ENCODE measurements around the gene POLR3H.
"Not testable (repeated sequence)": the region's sequence is repeated elsewhere in the genome, so short reads cannot be mapped to it uniquely, and the experiment has no call there.

The POLR3H gene

GRCh38 chr22:41543854-41544670, at the start of gene POLR3H:
Gene POLR3H (minus strand): TSS chr22:41544470. CDS start chr22:41544101, 369 bp downstream.
- peak; percentile 96 for DNase-seq

- not testable (repeated sequence) for DNase-seq
Measured at GRCh38 chr22:41593336-41593960, 49.2 kb upstream of the POLR3H start.

- DNase-seq, result peak; percentile 99
Measured at GRCh38 chr22:41589391-41590241, 45.3 kb upstream of the POLR3H start, which contains the start of gene PMM1. Gene PMM1 (minus strand): TSS chr22:41589840. CDS start chr22:41589805, 35 bp downstream.

GRCh38 chr22:41587347-41587723, 43.1 kb upstream of the POLR3H start:
- DNase-seq, result no peak

- DNase-seq, result no peak
Measured at GRCh38 chr22:41585898-41586297, 41.6 kb upstream of the POLR3H start.

GRCh38 chr22:41584881-41585280, 40.6 kb upstream of the POLR3H start:
- DNase-seq, result no peak

GRCh38 chr22:41582694-41583093, 38.4 kb upstream of the POLR3H start:
- no peak for DNase-seq

GRCh38 chr22:41579997-41580355, 35.7 kb upstream of the POLR3H start:
- no peak for DNase-seq

- DNase-seq, result no peak
Measured at GRCh38 chr22:41579297-41579996, 35.2 kb upstream of the POLR3H start.

- DNase-seq, result no peak
Measured at GRCh38 chr22:41578818-41579217, 34.5 kb upstream of the POLR3H start.

GRCh38 chr22:41578114-41578513, 33.8 kb upstream of the POLR3H start:
- DNase-seq, result no peak

GRCh38 chr22:41576877-41577276, 32.6 kb upstream of the POLR3H start:
- DNase-seq, result peak; percentile 72 to 83

- DNase-seq, result no peak
Measured at GRCh38 chr22:41575533-41575932, 31.3 kb upstream of the POLR3H start.

GRCh38 chr22:41574847-41575381, 30.6 kb upstream of the POLR3H start:
- no peak for DNase-seq

GRCh38 chr22:41573677-41574076, 29.4 kb upstream of the POLR3H start:
- DNase-seq, result no peak

GRCh38 chr22:41572305-41572704, 28.0 kb upstream of the POLR3H start:
- DNase-seq, result not testable (repeated sequence)

- DNase-seq, result no peak
Measured at GRCh38 chr22:41571786-41572185, 27.5 kb upstream of the POLR3H start.

- DNase-seq, result no peak
Measured at GRCh38 chr22:41570221-41570620, 26.0 kb upstream of the POLR3H start.

- DNase-seq, result no peak
Measured at GRCh38 chr22:41568811-41569210, 24.5 kb upstream of the POLR3H start.

- DNase-seq, result no peak
Measured at GRCh38 chr22:41567512-41567768, 23.2 kb upstream of the POLR3H start.

GRCh38 chr22:41565403-41566054, 21.3 kb upstream of the POLR3H start:
- peak in 1 of 2 experiments; percentile 7 for DNase-seq

- DNase-seq, result no peak
Measured at GRCh38 chr22:41564563-41564962, 20.3 kb upstream of the POLR3H start.
